Neural crest cell (in vitro differentiated cells): Measurements from ENCODE around the gene GPA33. TPM values are rescaled to one million over a fixed set of nuclear protein-coding genes. Genes with fewer than 3 reads are reported as not detected.

Experiments used
- DNase-seq: peaks from one replicate; pipeline ENCODE4 v3.0.0; 2021; ENCODE audit warnings: low read depth, mixed read lengths, low spot score
- H3K27ac Mint-ChIP-seq: one replicate; pipeline ENCODE4 v1.8.0; 2021; ENCODE audit warnings: mild to moderate bottlenecking, mixed read lengths; ENCODE audit not compliant: unreplicated experiment
- H3K27me3 Mint-ChIP-seq: 2 replicates; pipeline ENCODE4 v1.8.0; 2021; ENCODE audit warnings: low read depth, mild to moderate bottlenecking, mixed read lengths
- H3K36me3 Mint-ChIP-seq: 2 replicates; pipeline ENCODE4 v1.8.0; 2021; ENCODE audit warnings: low read depth, mild to moderate bottlenecking, mixed read lengths
- H3K4me1 Mint-ChIP-seq: 2 replicates; pipeline ENCODE4 v1.8.0; 2021; ENCODE audit warnings: mixed read lengths
- H3K4me3 Mint-ChIP-seq: one replicate; pipeline ENCODE4 v1.8.0; 2021; ENCODE audit warnings: mild to moderate bottlenecking, mixed read lengths
- H3K9me3 Mint-ChIP-seq: 2 replicates; pipeline ENCODE4 v1.8.0; 2021; ENCODE audit warnings: mixed read lengths
- CTCF ChIP-seq: fragments of 200-600 bp; sonication (generic); conservative IDR thresholded peaks from 2 replicates; pipeline ENCODE4 v1.5.0; 2021; ENCODE audit warnings: antibody characterized with exemption, mild to moderate bottlenecking
- long read RNA-seq: library from polyadenylated mRNA; unstranded; transcript quantifications from one replicate; pipeline ENCODE4 v2.0.0, GENCODE V29; 2020
- total RNA-seq: library from RNA; stranded (reverse); gene quantifications from 2 replicates; pipeline ENCODE4 v1.2.1, GENCODE V29; 2021

The GPA33 gene
- total RNA-seq: not detected in 2 replicates
- long read RNA-seq: 0 reads

GRCh38 chr1:167090314-167090942 lies at the start of gene GPA33:
Gene GPA33, minus strand, starts transcription at chr1:167090377. Its CDS starts 90 bp downstream, at chr1:167090287.
- no peaks in the 10 kb centered on the region for H3K27me3 Mint-ChIP-seq
- peaks cover 31% of the 10 kb centered on the region for H3K4me1 Mint-ChIP-seq
- no peak for DNase-seq
- no peak within 1 kb of the TSS for H3K27ac Mint-ChIP-seq
- peaks cover 2% of the 10 kb centered on the region for H3K9me3 Mint-ChIP-seq
- no peak within 1 kb of the TSS for H3K4me3 Mint-ChIP-seq
- no peaks in the 10 kb centered on the region for H3K36me3 Mint-ChIP-seq
- no peak for TF ChIP-seq CTCF

GRCh38 chr1:167138703-167139102 lies 48.5 kb upstream of the GPA33 start:
- H3K4me3 Mint-ChIP-seq: no peak overlapping the region
- DNase-seq: no peak
- H3K27ac Mint-ChIP-seq: no peak overlapping the region
- H3K4me1 Mint-ChIP-seq: peaks cover 41% of the 10 kb centered on the region
- no peak for TF ChIP-seq CTCF
- no peaks in the 10 kb centered on the region for H3K27me3 Mint-ChIP-seq
- H3K9me3 Mint-ChIP-seq: peaks cover 2% of the 10 kb centered on the region
- H3K36me3 Mint-ChIP-seq: peaks cover 2% of the 10 kb centered on the region

GRCh38 chr1:167137793-167138510 lies 47.8 kb upstream of the GPA33 start:
- no peak for DNase-seq
- Mint-ChIP-seq H3K36me3 (no peaks in the 10 kb centered on the region), H3K27ac (peak overlapping the region; percentile 92), H3K4me1 (peaks cover 41% of the 10 kb centered on the region), H3K4me3 (peak overlapping the region; percentile 58), H3K9me3 (no peaks in the 10 kb centered on the region), H3K27me3 (no peaks in the 10 kb centered on the region)
- no peak for TF ChIP-seq CTCF

GRCh38 chr1:167137332-167137781 lies 47.2 kb upstream of the GPA33 start:
- no peaks in the 10 kb centered on the region for H3K36me3 Mint-ChIP-seq
- H3K9me3 Mint-ChIP-seq: no peaks in the 10 kb centered on the region
- peak overlapping the region; percentile 92 for H3K27ac Mint-ChIP-seq
- peak; percentile 9 for DNase-seq
- H3K4me1 Mint-ChIP-seq: peaks cover 41% of the 10 kb centered on the region
- H3K4me3 Mint-ChIP-seq: peak overlapping the region; percentile 58
- no peaks in the 10 kb centered on the region for H3K27me3 Mint-ChIP-seq
- no peak for TF ChIP-seq CTCF

- Mint-ChIP-seq H3K36me3 (no peaks in the 10 kb centered on the region), H3K27ac (peak overlapping the region; percentile 92), H3K27me3 (no peaks in the 10 kb centered on the region), H3K9me3 (no peaks in the 10 kb centered on the region), H3K4me3 (no peak overlapping the region), H3K4me1 (peaks cover 41% of the 10 kb centered on the region)
- no peak for TF ChIP-seq CTCF
- DNase-seq: no peak
Measured at GRCh38 chr1:167136806-167137205, 46.6 kb upstream of the GPA33 start.
